OCI-LY3 (cell line): ENCODE measurements around the gene CLTCL1.

ENCODE experiments used
- CTCF ChIP-seq: fragments of 200-600, 300-600 bp; sonication (generic); IDR thresholded peaks from 2 replicates; pipeline ENCODE4 v1.5.1; 2014; ENCODE audit warnings: antibody characterized with exemption, low read length, low read depth
- EZH2phosphoT487 ChIP-seq: fragments of 200-600 bp; shearing (Covaris generic); IDR thresholded peaks from 2 replicates; pipeline ENCODE4 v1.6.1; 2018; ENCODE audit warnings: antibody characterized with exemption, mixed run types, low read depth

DNA sequence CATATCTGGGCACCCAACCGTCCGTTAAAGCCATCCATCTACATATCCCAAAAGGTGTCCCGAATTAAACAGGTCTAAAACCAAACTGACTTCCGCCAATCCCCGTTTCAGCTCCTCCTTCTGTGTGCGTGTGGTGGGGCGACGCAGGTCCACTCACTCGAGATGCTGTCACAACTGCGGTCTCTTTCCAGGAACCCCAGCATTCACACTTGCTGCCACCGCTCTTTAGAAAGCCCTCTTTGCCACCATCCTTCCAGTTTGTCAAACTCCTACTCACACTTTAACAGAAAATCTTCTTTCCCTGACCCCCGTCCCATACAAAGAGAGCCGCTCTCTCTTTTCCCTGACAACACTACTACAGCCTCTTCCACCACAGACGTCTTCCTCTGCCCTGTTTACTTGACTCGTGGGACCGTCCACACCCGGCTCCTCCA lies 147.5 kb downstream of the CLTCL1 start:
- TF ChIP-seq CTCF (no peak), EZH2phosphoT487 (no peak)
